Activated CD4-positive, alpha-beta T cell treated with anti-CD3 and anti-CD28 coated beads for 4 hours (primary cell): ENCODE data around the gene CCNT1.
"Not testable (repeated sequence)": the region's sequence is repeated elsewhere in the genome, so short reads cannot be mapped to it uniquely, and the experiment has no call there.

Source experiments
- DNase-seq, 2 donors: peaks; one replicate each; pipeline ENCODE4 v3.0.0-alpha.2; 2020

CCNT1 gene

DNA sequence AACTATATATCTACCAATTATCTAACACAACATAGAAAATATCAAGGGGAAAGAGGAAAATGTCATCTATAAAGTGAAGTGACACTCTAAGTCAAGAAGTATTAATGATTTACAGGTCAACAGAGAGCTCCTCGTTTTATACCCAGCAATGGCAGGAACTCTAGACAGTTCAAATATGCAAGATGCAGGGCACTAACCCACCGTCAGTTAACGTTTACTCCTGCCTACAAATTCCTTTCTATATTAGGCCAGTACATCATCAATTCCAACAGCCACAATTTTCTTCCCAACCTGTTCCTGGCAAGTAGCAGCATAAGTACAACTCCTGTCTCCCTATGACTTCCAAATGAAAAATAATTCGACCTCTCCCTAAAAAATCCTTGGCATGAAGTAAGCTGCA, 25.5 kb downstream of the CCNT1 start:
- no peak for DNase-seq

DNA sequence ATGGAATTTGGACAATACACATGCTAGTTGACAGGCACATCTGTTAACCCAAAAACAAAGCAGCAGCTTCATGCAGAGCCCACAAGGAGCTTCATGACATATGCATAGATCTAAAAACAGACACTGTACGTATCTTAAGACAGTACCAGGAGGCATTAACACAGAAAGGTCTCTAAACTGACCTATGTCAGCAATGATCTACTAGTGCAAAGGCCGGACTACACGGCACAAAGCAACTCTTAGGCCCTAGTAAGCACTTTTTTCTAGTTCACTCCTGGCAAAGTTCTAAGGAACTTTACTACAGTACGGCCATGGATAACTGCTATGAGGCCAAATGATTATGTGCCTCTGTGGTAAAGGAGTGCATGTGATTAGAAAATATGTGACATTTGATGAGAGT, 26.1 kb downstream of the CCNT1 start:
- no peak for DNase-seq

DNA sequence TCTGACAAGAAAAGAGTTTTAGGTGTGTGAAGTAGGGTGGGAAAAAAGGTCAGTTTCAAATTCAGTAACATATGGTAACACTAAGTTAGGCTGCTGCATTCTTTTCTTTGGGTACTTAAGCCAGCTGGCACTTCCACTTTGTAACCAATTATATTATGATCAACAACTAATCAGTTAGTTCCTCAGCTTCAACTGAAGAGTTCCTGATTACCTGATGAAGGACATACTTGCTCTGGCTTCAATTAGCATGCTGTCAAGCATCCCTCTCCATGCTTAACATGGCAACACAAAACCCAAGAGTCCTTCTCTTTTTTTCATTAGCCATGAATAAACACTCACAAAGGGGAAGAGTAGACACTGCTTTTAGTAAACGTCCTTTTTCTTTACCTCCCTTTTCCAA, 27.7 kb downstream of the CCNT1 start:
- DNase-seq, result no peak

DNA sequence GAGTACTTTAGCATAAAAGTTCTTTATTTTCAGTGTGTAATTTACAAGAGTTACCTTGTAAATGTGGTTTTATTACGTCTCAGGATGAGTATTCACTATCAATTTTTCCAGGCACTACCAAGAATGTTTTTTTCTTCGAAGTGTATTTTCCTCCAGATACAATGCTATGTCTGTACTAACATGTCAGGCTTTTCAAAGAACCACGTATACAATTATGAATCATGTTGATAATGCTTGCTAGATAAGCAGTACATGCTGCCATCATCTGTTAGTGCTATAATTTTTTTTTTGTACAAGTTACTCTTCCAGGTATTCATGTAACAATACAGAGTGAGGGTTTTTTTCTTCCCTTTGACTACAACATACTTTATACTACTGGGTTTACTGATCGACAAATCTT, 28.9 kb downstream of the CCNT1 start:
- no peak for DNase-seq

DNA sequence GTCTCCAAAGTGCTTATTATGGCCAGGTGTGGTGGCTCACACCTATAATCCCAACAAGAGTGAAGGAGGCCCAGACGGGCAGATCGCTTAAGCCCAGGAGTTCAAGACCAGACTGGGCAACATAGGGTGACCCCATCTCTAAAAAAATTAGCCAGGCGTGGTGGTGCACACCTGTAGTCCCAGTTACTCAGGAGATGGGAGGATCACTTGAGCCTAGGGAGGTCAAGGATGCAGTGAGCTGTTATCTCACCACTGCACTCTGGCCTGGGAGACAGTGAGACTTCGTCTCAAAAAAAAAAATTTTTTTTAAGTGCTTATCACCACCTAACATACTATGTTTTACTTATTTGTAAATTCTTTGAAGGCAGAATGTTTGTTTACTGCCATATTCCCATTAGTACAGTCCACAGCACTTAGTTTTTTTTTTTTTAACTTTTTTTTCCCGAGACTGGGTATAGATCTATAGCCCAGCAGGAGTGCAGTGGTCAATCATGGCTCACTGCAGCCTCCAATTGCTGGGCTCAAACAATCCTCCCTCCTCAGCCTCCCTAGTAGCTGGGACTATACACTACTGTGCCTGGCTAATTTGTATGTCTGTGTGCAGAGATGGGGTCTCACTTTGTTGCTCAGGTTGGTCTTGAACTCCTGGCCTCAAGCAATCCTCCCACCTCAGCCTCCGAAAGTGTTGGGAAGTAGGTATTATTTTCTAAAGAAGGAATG, 29.7 kb downstream of the CCNT1 start:
- DNase-seq, result no peak

DNA sequence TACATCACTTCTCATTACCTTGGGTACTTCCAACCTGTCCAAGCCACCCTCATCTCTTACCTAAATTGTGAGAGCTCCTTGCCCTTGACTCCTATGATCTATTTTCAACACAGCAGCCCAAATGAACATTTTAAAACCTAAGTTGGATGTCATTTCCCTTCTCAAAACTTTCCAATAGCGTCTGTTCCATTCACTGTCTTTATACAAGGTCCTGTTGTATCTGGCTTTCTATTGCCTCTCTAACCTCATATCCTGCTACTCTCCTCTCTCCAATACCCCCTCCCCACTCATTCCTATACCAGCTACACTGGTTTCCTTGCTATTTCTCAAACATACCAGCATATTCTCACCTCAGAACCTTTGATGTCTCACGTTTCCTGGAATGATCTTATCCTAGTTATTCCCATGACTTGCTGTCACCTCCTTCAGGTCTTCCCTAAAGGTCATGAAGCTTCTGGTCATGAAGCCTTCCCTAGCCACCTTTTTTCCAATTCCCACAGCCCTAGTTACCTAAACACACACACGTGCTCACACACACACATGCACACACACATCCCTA, 30.4 kb downstream of the CCNT1 start:
- no peak for DNase-seq

DNA sequence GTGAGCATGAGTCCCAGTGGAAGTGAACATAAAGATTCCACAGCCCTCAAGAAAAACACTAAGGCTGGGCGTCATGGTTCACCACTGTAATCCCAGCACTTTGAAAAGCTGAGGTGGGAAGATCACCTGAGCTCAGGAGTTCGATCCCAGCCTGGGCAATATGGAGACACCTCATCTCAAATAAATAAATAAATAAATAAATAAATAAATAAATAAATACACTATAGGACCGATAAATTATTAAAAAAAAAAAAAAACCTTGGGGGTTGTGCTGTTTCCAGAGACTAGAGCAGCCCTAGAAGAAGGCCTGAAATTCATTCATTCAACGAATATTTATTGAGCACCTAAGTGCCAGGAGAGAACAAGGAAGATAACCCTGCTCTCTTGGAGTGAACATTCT, 33.0 kb downstream of the CCNT1 start:
- no peak for DNase-seq

DNA sequence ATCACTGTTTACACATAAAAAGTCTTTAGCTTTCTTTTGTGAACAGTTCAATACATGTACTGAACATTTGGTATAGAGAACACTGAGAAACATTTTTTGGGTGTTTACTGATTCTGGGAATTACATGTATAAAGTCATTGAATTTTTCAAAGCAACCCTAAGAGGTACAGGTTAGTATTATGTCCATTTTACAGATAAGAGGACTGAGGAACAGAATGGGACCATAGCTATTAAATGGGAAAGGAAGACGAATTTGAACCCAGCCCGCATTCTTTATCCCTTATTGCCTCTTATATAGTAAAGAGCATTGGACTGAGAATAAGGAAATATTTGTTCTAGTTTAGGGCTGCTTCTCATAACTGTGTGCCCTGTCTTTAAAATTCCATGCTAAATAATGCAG, 33.6 kb downstream of the CCNT1 start:
- no peak for DNase-seq

DNA sequence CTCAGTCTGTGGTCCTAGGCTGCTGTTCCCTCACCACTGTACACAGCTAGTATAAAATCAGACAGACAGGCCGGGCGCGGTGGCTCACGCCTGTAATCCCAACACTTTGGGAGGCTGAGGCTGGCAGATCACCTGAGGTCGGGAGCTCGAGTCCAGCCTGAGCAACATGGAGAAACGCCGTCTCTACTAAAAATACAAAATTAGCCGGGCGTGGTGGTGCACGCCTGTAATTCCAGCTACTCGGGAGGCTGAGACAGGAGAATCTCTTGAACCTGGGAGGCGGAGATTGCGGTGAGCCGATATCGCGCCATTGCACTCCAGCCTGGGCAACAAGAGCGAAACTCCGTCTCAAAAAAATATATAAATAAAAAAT, 34.0 kb downstream of the CCNT1 start:
- DNase-seq, result not testable (repeated sequence)

DNA sequence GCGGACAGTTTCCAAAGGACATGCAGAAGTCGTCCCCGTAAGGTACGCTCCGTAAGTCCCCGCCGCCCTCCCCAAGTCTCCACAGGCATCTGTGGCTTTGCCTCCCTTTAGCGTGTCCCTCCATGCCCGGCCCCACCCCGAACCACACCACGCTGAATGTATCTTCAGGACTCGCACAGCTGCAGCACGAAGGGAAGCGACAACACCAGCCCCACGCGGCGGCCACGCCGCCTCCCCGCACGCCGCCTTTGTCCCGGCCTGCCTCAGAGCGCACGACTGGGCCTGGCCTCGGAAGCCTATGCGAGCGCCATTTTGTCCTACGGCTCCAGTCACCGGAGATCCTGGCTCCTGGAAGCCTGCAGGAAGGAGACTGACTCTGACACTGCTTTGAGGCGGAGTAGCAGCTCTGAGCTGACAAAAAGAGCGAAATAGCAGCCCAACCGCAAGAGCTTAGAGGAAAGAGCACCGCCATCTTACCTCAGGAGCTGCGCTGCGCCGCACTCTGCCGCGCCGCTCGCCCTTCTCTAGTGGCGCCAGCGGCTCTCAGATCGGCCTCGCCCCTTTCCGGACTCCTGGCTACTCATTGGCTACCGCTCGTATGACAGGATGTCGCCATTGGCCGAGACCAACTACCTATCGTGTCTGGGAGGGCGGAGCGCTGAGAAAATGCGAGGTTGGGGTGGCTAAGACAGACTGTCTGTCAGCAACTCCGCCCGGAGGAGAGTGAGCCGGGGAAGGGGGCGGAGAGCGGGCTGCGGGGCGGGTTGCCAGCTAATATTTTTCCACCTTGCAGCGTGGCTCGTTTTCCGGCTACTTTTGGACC, 34.6 kb downstream of the CCNT1 start, which contains the start of gene KANSL2:
Gene KANSL2, minus strand, starts transcription at position 529 of the 823 bp plus-strand sequence. CDS start 606 bp downstream, outside the sequence.
- DNase-seq, result peak; percentile 97

DNA sequence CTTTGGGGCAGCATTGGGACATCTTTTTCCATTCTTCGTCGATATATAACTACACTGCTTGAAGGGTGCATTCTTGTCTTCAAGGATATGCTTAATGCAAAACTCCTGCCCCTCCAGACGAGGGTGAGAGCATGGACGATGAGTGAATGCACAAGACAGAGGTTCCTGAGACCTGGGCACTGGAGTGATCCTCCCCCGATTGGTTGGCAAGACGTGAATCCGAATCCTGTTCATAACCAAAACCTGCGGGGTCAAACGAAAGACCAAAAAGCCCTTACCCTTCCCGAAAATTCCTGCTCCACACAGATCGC, 35.2 kb downstream of the CCNT1 start:
- DNase-seq, result peak in 1 of 2 donors; percentile 6

DNA sequence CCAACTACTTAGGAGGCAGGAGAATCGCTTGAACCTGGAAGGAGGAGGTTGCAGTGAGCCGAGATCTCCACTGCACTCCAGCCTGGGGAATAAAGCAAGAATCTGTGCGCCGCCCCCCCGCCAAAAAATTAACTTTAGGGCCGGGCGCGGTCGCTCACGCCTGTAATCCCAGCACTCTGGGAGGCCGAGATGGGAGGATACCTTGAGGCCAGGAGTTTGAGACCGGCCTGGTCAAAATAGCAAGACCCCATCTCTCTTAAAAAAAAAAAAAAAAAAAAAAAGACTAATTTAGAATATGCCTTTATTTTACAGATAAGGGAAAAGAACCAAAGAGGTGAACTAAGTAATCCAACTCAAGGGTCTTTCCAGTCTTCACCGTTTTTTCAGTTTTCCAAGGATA, 35.6 kb downstream of the CCNT1 start:
- no peak for DNase-seq

DNA sequence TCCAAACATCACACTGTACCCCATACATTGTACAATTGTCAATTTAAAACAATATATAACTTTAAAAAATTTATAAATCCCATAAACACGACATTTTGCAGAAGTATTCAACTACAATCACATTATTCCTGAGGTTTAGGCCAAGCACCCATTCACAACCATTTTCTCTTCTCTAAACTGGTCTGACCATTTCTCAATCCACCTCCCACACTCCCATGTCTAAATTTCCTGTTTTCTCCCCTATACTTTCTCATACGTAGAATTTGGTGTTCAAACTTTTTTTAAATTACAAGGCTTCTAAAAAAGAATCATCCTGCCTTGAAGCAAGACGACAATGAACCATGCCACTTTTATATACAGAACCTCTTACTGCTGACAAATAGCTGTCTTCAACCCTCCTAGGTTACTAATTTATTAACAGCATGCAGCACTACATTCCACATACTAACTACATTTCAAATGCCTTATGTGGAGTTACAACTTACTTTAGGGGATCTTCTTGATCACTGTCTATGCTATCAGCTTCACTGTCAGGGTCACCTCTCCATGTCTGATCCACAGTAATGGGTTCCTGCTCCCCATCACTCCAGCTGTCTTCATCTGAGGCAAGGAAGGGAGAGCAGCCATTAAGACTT, 37.8 kb downstream of the CCNT1 start:
- no peak for DNase-seq

DNA sequence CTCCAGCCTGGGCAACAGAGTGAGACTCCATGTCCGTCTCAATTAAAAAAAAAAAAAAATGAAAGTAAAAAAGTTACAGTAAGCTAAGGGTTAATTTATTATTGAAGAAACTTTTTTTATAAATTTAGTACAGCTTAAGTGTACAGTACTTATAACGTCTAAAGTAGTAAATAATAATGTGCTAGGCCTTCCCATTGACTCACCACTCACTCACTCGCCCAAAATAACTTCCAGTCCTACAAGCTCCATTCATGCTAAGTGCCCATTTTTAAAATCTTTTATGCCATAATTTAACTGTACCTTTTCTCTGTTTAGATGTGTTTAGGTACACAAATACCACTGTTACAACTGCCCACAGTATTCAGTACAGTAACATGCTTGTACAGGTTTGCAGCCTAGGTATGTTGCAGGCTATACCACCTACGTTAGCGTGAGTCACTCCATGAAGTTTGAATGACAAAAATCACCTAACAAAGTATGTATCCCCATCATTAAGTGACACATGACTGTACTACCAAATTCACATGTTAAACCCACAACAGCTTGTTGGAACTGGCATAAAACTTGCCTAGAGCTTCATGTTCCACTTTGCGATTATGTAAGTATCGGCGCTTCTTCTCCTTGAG, 45.2 kb downstream of the CCNT1 start:
- DNase-seq, result no peak

DNA sequence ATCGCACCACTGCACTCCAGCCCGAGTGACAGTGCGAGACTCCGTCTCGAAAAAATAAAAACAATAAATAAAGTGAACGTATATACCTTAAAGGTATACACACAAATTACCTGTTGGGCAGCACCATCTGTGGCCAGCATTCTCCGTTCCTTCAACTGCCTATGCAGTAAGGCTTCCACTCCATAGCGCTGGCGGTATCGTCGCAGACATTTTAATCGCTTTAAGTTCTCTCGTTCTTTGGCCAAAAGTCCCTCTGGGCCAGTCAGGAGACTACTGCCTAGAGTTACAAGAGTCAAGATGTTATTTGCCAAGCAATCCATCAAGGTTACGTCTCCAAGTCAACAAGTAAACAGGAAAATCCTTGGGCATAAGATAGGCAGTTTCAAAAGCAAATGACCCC, 47.5 kb downstream of the CCNT1 start:
- no peak for DNase-seq

DNA sequence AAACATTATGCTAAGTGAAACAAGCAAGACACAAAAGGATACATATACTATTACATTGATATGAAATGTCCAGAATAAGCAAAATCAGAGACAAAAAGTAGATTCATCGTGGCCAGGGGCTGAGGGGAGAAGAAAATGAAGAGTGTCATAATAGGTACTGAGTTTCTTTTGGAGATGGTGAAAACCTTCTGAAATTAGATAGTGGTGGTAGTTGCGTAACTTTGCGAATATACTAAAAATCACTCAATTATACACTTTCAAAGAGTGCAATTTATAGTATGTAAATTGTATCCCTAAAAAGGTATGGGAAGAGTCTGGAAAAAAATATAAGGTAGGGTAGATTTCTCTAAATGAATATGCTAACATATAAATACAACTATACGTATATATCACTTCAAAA, 56.6 kb downstream of the CCNT1 start:
- DNase-seq, result no peak

DNA sequence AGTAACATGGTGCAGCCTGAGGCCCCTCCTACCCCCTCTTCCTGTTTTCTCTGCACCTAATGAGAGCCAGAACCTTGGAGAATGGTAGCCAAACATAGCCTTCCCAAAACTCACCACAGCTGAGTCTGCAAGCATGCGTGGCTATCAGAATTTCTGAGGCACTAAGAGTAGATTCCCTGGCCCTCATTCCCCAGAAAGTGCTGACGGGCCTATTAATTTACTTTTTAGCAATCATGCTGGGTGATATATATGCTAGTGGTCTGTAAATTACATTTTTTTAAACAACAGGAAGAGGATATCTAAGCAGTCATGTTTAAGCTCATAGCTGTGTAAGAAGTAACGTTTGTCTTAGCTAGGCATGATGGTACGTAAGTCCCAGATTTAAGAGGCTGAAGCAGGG, 64.8 kb downstream of the CCNT1 start:
- no peak for DNase-seq

DNA sequence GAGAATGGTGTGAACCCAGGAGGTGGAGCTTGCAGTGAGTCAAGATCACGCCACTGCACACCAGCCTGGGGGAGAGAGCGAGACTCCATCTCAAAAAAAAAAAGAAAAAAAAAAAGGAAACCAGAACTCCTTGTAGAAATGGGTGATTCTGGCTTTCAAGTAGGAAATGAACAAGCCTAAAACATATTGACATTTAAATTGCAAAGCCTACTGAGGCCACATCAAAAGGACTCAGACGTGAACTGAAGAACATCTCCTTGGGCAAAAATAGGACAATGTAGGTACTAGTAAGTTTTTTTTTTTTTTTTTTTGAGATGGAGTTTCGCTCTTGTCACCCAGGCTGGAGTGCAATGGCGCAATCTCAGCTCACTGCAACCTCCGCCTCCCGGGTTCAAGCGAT, 71.2 kb downstream of the CCNT1 start:
- not testable (repeated sequence) for DNase-seq

DNA sequence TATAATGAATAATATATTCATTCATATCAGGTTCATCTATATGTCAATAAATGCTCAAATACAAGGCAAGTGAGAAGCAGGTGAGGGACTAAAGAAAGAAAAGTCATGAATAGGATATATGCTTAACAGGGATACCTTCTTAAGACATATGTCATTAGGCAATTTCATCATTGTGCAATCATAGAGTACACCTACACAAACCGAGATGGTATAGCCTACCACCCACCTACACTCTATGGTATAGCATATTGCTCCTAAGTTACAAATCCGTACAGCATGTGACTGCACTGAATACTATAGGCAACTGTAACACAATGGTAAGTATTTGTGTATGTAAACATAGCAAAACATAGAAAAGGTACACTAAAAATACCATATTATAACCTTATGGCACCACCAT, 73.5 kb downstream of the CCNT1 start:
- DNase-seq, result no peak

DNA sequence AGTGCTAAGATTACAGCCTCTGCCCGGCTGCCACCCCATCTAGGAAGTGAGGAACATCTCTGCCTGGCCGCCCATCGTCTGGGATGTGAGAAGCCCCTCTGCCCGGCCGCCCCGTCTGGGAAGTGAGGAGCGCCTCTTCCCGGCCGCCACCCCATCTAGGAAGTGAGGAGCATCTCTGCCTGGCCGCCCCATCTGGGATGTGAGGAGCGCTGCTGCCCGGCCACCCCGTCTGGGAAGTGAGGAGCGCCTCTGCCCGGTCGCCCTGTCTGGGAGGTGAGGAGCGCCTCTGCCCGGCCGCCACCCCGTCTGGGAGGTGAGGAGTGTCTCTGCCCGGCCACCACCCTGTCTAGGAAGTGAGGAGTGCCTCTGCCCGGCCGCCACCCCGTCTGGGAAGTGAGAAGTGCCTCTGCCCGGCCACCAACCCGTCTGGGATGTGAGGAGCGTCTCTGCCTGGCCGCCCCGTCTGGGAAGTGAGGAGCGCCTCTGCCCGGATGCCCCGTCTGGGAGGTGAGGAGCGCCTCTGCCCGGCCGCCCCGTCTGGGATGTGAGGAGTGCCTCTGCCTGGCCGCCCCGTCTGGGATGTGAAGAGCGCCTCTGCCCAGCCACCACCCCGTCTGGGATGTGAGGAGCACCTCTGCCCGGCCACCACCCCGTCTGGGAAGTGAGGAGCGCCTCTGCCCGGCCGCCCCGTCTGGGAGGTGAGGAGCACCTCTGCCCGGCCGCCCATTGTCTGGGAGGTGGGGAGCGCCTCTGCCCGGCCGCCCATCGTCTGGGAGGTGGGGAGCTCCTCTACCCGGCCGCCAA, 74.6 kb downstream of the CCNT1 start:
- DNase-seq, result not testable (repeated sequence)

DNA sequence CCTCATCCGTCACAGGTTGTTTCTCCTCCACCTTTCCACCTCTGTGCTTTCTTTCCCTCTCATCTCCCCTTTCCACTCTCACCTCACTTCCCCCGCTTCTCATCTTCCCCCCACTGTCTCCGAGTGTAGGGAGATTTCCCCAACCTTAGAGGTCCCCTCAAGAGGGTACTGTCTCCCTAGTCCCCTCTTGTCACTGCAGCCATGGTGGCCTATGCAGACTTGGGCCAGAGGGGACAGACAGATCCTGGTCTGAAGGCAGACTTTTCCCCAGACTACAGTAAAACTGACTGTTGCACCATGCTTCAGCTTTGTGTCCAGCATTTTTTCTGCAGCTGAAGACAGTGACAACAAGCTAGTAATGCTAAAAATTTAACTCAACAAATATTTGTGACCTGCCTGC, 75.7 kb downstream of the CCNT1 start:
- no peak for DNase-seq

DNA sequence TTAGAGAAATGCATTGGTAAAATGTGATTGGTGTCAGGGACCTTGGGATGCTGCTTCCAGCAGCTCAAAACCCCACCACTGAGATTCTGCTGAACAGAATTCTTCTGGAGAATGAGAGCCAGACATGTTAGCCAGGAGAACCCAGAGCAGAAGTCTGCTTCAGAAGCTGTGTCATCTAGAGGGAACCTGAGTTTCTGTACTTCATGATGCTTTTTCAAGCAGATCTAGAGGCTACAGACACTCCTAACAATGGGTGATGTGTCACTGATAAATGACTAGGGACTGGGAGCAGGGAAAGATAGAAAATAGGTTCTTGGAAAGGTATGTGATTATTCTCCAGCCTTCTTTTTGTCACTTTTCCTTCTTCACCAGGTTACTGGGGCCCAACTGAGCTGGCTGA, 76.1 kb downstream of the CCNT1 start:
- no peak for DNase-seq
